Hippocampal formation (tissue), 2 donors: ENCODE results near the gene GFRA1.

Experiments used
- DNase-seq, 2 donors: peaks; one replicate each; lab custom pipeline; 2025; lab: John Stamatoyannopoulos, UW

Gene GFRA1

GRCh38 chr10:116270771-116271592 lies 2.0 kb downstream of the GFRA1 start:
- no peak for DNase-seq

GRCh38 chr10:116270126-116270770 lies 2.8 kb downstream of the GFRA1 start:
- DNase-seq, result no peak

GRCh38 chr10:116269619-116270018 lies 3.4 kb downstream of the GFRA1 start:
- no peak for DNase-seq

- DNase-seq, result no peak
These were observed 4.0 kb downstream of the GFRA1 start for GRCh38 chr10:116268976-116269375.

- no peak for DNase-seq
These were observed 7.3 kb downstream of the GFRA1 start for GRCh38 chr10:116265686-116266085.

- no peak for DNase-seq
These were observed 8.9 kb downstream of the GFRA1 start for GRCh38 chr10:116263870-116264655.

- no peak for DNase-seq
These were observed 10.3 kb downstream of the GFRA1 start for GRCh38 chr10:116262678-116263077.

- no peak for DNase-seq
These were observed 12.4 kb downstream of the GFRA1 start for GRCh38 chr10:116260599-116260998.

GRCh38 chr10:116259638-116260037 lies 13.4 kb downstream of the GFRA1 start:
- no peak for DNase-seq

GRCh38 chr10:116257785-116258184 lies 15.2 kb downstream of the GFRA1 start:
- DNase-seq, result no peak

GRCh38 chr10:116256752-116257259 lies 16.2 kb downstream of the GFRA1 start:
- DNase-seq, result no peak

- no peak for DNase-seq
These were observed 16.9 kb downstream of the GFRA1 start for GRCh38 chr10:116255886-116256751.

GRCh38 chr10:116254422-116255155 lies 18.4 kb downstream of the GFRA1 start:
- no peak for DNase-seq

- DNase-seq, result no peak
These were observed 19.3 kb downstream of the GFRA1 start for GRCh38 chr10:116253716-116254115.

- DNase-seq, result no peak
These were observed 21.2 kb downstream of the GFRA1 start for GRCh38 chr10:116251602-116252395.

GRCh38 chr10:116247691-116248090 lies 25.3 kb downstream of the GFRA1 start:
- no peak for DNase-seq

GRCh38 chr10:116246263-116246662 lies 26.7 kb downstream of the GFRA1 start:
- DNase-seq, result no peak

GRCh38 chr10:116245156-116245555 lies 27.9 kb downstream of the GFRA1 start:
- no peak for DNase-seq

- DNase-seq, result no peak
These were observed 31.2 kb downstream of the GFRA1 start for GRCh38 chr10:116241642-116242410.
